ENCODE measurements around the gene RNF5.

RNF5 gene

GRCh38 chr6:32189069-32189741 is 11.0 kb downstream of the RNF5 start:
- Histone ChIP-seq H3K27me3 (replicated peaks; ENCODE audit: control insufficient read depth, insufficient read depth, low read length) (no peaks in the 10 kb centered on the region), H3K4me3 (replicated peaks; ENCODE audit: low read depth, low read length) (peak overlapping the region; percentile 92), H3K36me3 (ENCODE audit: control insufficient read depth, insufficient read depth, low read length) (peaks cover 12% of the 10 kb centered on the region)
- DNase-seq (ENCODE audit: extremely low read depth, insufficient read length): no peak
- TF ChIP-seq, protein P1, sequence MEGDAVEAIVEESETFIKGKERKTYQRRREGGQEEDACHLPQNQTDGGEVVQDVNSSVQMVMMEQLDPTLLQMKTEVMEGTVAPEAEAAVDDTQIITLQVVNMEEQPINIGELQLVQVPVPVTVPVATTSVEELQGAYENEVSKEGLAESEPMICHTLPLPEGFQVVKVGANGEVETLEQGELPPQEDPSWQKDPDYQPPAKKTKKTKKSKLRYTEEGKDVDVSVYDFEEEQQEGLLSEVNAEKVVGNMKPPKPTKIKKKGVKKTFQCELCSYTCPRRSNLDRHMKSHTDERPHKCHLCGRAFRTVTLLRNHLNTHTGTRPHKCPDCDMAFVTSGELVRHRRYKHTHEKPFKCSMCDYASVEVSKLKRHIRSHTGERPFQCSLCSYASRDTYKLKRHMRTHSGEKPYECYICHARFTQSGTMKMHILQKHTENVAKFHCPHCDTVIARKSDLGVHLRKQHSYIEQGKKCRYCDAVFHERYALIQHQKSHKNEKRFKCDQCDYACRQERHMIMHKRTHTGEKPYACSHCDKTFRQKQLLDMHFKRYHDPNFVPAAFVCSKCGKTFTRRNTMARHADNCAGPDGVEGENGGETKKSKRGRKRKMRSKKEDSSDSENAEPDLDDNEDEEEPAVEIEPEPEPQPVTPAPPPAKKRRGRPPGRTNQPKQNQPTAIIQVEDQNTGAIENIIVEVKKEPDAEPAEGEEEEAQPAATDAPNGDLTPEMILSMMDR (IDR thresholded peaks at IDR 0.05; ENCODE audit: insufficient read depth, low read length, poor library complexity, severe bottlenecking): no peak

- DNase-seq (ENCODE audit: extremely low read depth, insufficient read length): no peak
- TF ChIP-seq, protein P1 (IDR thresholded peaks at IDR 0.05; ENCODE audit: insufficient read depth, low read length, poor library complexity, severe bottlenecking): no peak
- no peaks in the 10 kb centered on the region for H3K27me3 ChIP-seq (replicated peaks; ENCODE audit: control insufficient read depth, insufficient read depth, low read length)
Measured at GRCh38 chr6:32189742-32190053, 11.5 kb downstream of the RNF5 start.

DNA sequence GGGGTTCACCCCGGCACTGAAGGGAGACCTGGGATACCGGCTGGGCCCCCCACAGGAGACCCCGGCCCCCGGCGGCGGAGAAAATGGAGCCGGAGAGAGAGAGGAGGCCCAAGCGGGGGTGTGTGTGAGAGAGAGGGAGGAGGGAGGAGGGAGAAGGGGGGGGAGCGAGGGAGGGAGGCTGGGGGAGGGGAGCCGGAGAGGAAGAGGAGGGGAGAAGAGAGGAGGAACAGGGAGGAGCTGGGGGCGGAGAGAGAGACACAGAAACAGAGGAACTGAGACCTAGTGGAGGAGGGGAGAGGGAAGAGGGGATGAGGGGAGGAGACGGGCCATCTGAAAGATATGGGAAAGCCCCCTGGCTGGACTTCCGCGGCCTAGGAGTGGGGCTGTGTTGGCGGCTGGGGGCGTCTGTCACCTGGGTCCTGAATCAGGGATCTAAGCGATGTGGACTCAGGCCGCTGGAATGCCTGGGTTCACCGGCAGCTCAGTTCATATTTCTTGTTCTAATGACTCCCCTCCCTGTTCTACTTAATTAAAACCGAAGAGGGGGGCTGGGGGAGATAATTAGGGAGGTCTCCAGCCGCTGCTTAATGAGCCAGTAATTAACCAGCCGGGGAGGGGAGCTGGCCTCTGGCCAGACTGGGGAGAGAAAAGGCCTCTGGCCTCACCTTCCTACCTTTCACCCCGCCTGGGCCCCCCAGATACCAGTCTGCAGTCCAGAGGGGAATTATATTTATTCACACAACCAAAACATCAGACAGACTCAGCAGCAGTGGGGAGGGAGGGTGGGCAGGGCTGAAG is 12.0 kb downstream of the RNF5 start, which contains the start of gene PBX2:
PBX2 (minus strand) TSS at position 149 of the 798 bp plus-strand sequence. CDS start 287 bp downstream, outside the sequence.
- no peaks in the 10 kb centered on the region for H3K27me3 ChIP-seq (replicated peaks; ENCODE audit: control insufficient read depth, insufficient read depth, low read length)
- peak within 1 kb of the TSS; percentile 92 for H3K4me3 ChIP-seq (replicated peaks; ENCODE audit: low read depth, low read length)
- peaks cover 12% of the 10 kb centered on the region for H3K36me3 ChIP-seq (ENCODE audit: control insufficient read depth, insufficient read depth, low read length)
- TF ChIP-seq, protein P1 (IDR thresholded peaks at IDR 0.05; ENCODE audit: insufficient read depth, low read length, poor library complexity, severe bottlenecking): no peak
- peak; percentile 85 for DNase-seq (ENCODE audit: extremely low read depth, insufficient read length)

More at GRCh38 chr6:32189742-32190053, 11.5 kb downstream of the RNF5 start:
- H3K36me3 ChIP-seq (ENCODE audit: control insufficient read depth, insufficient read depth, low read length): peaks cover 12% of the 10 kb centered on the region
- peak overlapping the region; percentile 92 for H3K4me3 ChIP-seq (replicated peaks; ENCODE audit: low read depth, low read length)

GRCh38 chr6:32190911-32191677 is 12.9 kb downstream of the RNF5 start:
- TF ChIP-seq, protein P1 (IDR thresholded peaks at IDR 0.05; ENCODE audit: insufficient read depth, low read length, poor library complexity, severe bottlenecking): no peak
- H3K27me3 ChIP-seq (replicated peaks; ENCODE audit: control insufficient read depth, insufficient read depth, low read length): no peaks in the 10 kb centered on the region
- H3K36me3 ChIP-seq (ENCODE audit: control insufficient read depth, insufficient read depth, low read length): peaks cover 12% of the 10 kb centered on the region
- H3K4me3 ChIP-seq (replicated peaks; ENCODE audit: low read depth, low read length): peak overlapping the region; percentile 92
- DNase-seq (ENCODE audit: extremely low read depth, insufficient read length): no peak

- Histone ChIP-seq H3K36me3 (ENCODE audit: control insufficient read depth, insufficient read depth, low read length) (peaks cover 5% of the 10 kb centered on the region), H3K27me3 (replicated peaks; ENCODE audit: control insufficient read depth, insufficient read depth, low read length) (no peaks in the 10 kb centered on the region), H3K4me3 (replicated peaks; ENCODE audit: low read depth, low read length) (peak overlapping the region; percentile 92)
- no peak for DNase-seq (ENCODE audit: extremely low read depth, insufficient read length)
- TF ChIP-seq, protein P1 (IDR thresholded peaks at IDR 0.05; ENCODE audit: insufficient read depth, low read length, poor library complexity, severe bottlenecking): no peak
Measured at GRCh38 chr6:32191696-32192607, 13.7 kb downstream of the RNF5 start.
